GM23338 (cell line): ENCODE data around the gene ART1. TPM values are rescaled to one million over a fixed set of nuclear protein-coding genes. Genes with fewer than 3 reads are reported as not detected.

ENCODE experiments used
- ATAC-seq: fragments of 200-7000 bp; cut with Tn5 transposase; 3 replicates; pipeline ENCODE4 v1.9.1; 2020
- DNase-seq: peaks from one replicate; pipeline ENCODE4 v3.0.0-alpha.2; 2015; ENCODE audit warnings: low spot score
- H2AFZ ChIP-seq: fragments of 200-600 bp; sonication (generic); 2 replicates; pipeline ENCODE4 v1.8.0; 2016; ENCODE audit warnings: antibody characterized with exemption, mild to moderate bottlenecking, moderate library complexity
- H3F3A ChIP-seq: fragments of 200-600 bp; sonication (generic); replicated peaks from 2 replicates; pipeline ENCODE4 v1.8.0; 2017; ENCODE audit warnings: antibody characterized with exemption, mixed run types, low read depth
- H3K27ac ChIP-seq: fragments of 200-600 bp; sonication (generic); 2 replicates; pipeline ENCODE4 v1.6.1; 2016; ENCODE audit warnings: low read depth
- H3K27me3 ChIP-seq: fragments of 200-600 bp; sonication (generic); 2 replicates; pipeline ENCODE4 v1.8.0; 2016; ENCODE audit warnings: mild to moderate bottlenecking, mixed run types, moderate library complexity; ENCODE audit not compliant: insufficient read depth
- H3K36me3 ChIP-seq: fragments of 200-600 bp; sonication (generic); 2 replicates; pipeline ENCODE4 v1.8.0; 2016; ENCODE audit warnings: mild to moderate bottlenecking; ENCODE audit not compliant: insufficient read depth
- H3K4me1 ChIP-seq: fragments of 200-600 bp; sonication (generic); 2 replicates; pipeline ENCODE4 v1.8.0; 2016; ENCODE audit warnings: mild to moderate bottlenecking, moderate library complexity; ENCODE audit not compliant: insufficient read depth
- H3K4me2 ChIP-seq: fragments of 200-600 bp; sonication (generic); 2 replicates; pipeline ENCODE4 v1.7.1; 2017; ENCODE audit warnings: mixed run types
- H3K4me3 ChIP-seq: fragments of 200-600 bp; sonication (generic); 2 replicates; pipeline ENCODE4 v1.6.1; 2016; ENCODE audit warnings: mixed run types
- H3K79me2 ChIP-seq: fragments of 200-600 bp; sonication (generic); replicated peaks from 2 replicates; pipeline ENCODE4 v1.8.0; 2017; ENCODE audit warnings: mild to moderate bottlenecking; ENCODE audit not compliant: insufficient read depth
- H3K9me2 ChIP-seq: fragments of 200-600 bp; sonication (generic); 2 replicates; pipeline ENCODE4 v1.8.0; 2017; ENCODE audit not compliant: insufficient read depth
- H4K20me1 ChIP-seq: fragments of 200-600 bp; sonication (generic); replicated peaks from 2 replicates; pipeline ENCODE4 v1.8.0; 2017; ENCODE audit warnings: mild to moderate bottlenecking; ENCODE audit not compliant: insufficient read depth
- H3K27ac Mint-ChIP-seq: 2 replicates; pipeline ENCODE4 v1.8.0; 2020; ENCODE audit warnings: inconsistent platforms, mild to moderate bottlenecking, moderate library complexity, mixed read lengths
- H3K27me3 Mint-ChIP-seq: 3 replicates; pipeline ENCODE4 v1.8.0; 2022; ENCODE audit warnings: low read depth, mild to moderate bottlenecking, moderate library complexity, mixed read lengths, inconsistent platforms; ENCODE audit not compliant: insufficient read depth, poor library complexity
- H3K36me3 Mint-ChIP-seq: 3 replicates; pipeline ENCODE4 v1.8.0; 2021; ENCODE audit warnings: low read depth, mild to moderate bottlenecking, inconsistent platforms, moderate library complexity, mixed read lengths
- H3K4me1 Mint-ChIP-seq: 3 replicates; pipeline ENCODE4 v1.8.0; 2020; ENCODE audit warnings: mild to moderate bottlenecking, inconsistent platforms, mixed read lengths
- H3K4me3 Mint-ChIP-seq: 3 replicates; pipeline ENCODE4 v1.8.0; 2021; ENCODE audit warnings: moderate library complexity, mild to moderate bottlenecking, inconsistent platforms, mixed read lengths
- H3K9me3 Mint-ChIP-seq: 3 replicates; pipeline ENCODE4 v1.8.0; 2020; ENCODE audit warnings: moderate library complexity, mild to moderate bottlenecking, inconsistent platforms, mixed read lengths
- CREB1 ChIP-seq: fragments of 250-450 bp; sonication (Bioruptor Pico); IDR thresholded peaks from 2 replicates; pipeline ENCODE4 v1.5.0; 2020; ENCODE audit warnings: low read depth, mild to moderate bottlenecking, moderate library complexity
- CTCF ChIP-seq, 2 experiments: fragments of 200-600 bp in 1 of 2; sonication (generic) in 1 of 2; conservative IDR thresholded peaks; 2 replicates each; pipeline versions ENCODE4 v1.5.1 to v1.6.1; 2016 to 2017; ENCODE audit warnings: antibody characterized with exemption in 2 of 2, low read depth in 2 of 2, mild to moderate bottlenecking in 2 of 2, moderate library complexity in 1 of 2
- ETS1 ChIP-seq: IDR thresholded peaks from 2 replicates; pipeline ENCODE4 v1.6.1; 2016; ENCODE audit warnings: antibody characterized with exemption
- EZH2 ChIP-seq: fragments of 200-600 bp; sonication (generic); IDR thresholded peaks from one replicate; pipeline ENCODE4 v1.8.0; 2017; ENCODE audit warnings: antibody characterized with exemption, mild to moderate bottlenecking, low read depth; ENCODE audit not compliant: unreplicated experiment
- EZH2phosphoT487 ChIP-seq: fragments of 200-600 bp; sonication (generic); IDR thresholded peaks from one replicate; pipeline ENCODE4 v1.8.1; 2018; ENCODE audit warnings: antibody characterized with exemption; ENCODE audit not compliant: unreplicated experiment
- JUNB ChIP-seq: IDR thresholded peaks from one replicate; pipeline ENCODE4 v1.6.1; 2016; ENCODE audit warnings: antibody characterized with exemption; ENCODE audit not compliant: unreplicated experiment
- NANOG ChIP-seq: IDR thresholded peaks from 2 replicates; pipeline ENCODE4 v1.6.1; 2016; ENCODE audit warnings: antibody characterized with exemption, borderline replicate concordance
- POLR2AphosphoS5 ChIP-seq: IDR thresholded peaks from 2 replicates; pipeline ENCODE4 v1.6.1; 2016; ENCODE audit warnings: antibody characterized with exemption, low read depth
- REST ChIP-seq: IDR thresholded peaks from one replicate; pipeline ENCODE4 v1.6.1; 2018; ENCODE audit warnings: antibody characterized with exemption; ENCODE audit not compliant: unreplicated experiment
- STAT1 ChIP-seq: IDR thresholded peaks from one replicate; pipeline ENCODE4 v1.6.1; 2016; ENCODE audit warnings: antibody characterized with exemption; ENCODE audit not compliant: unreplicated experiment
- ZNF114 ChIP-seq: fragments of 250-450 bp; sonication (Bioruptor Pico); IDR thresholded peaks from 2 replicates; pipeline ENCODE4 v1.5.0; 2020; ENCODE audit warnings: mild to moderate bottlenecking, moderate library complexity
- ZNF331 ChIP-seq: fragments of 250-450 bp; sonication (Bioruptor Pico); IDR thresholded peaks from 2 replicates; pipeline ENCODE4 v1.5.0; 2020; ENCODE audit warnings: low read depth, mild to moderate bottlenecking, moderate library complexity
- ZNF462 ChIP-seq: fragments of 250-450 bp; sonication (Bioruptor Pico); IDR thresholded peaks from 2 replicates; pipeline ENCODE4 v1.5.0; 2020; ENCODE audit warnings: mild to moderate bottlenecking, moderate library complexity
- polyA plus RNA-seq: library from polyadenylated mRNA; unstranded; fragments of >200 nt; fragmentation: Nextera tagmentation; extraction: Ambion mirVana; gene quantifications from 2 replicates; pipeline ENCODE4 v1.2.1, GENCODE V29; 2016
- total RNA-seq: library from RNA; depleted of rRNA; stranded (reverse); fragments of >200 nt; shearing (Covaris generic); gene quantifications from 2 replicates; pipeline ENCODE4 v1.2.3, GENCODE V29; 2014

ART1 gene
- total and polyA plus RNA-seq, 2 experiments from 2014 or later: not detected

- no peaks in the 10 kb centered on the region for H3K9me3 Mint-ChIP-seq
- ATAC-seq (no peak), DNase-seq (no peak)
- no peak overlapping the region for H3K27ac ChIP-seq
- peaks cover 84% of the 10 kb centered on the region for H3K36me3 Mint-ChIP-seq
- H3K4me1 Mint-ChIP-seq: no peaks in the 10 kb centered on the region
- TF ChIP-seq ZNF114 (CRISPR knock-in tag) (no peak), REST (no peak), CREB1 (no peak), NANOG (no peak), ZNF462 (CRISPR knock-in tag) (no peak), EZH2phosphoT487 (no peak), CTCF (conservative IDR thresholded peaks at IDR 0.05; ENCODE audit: low read depth in 2 of 2) (no peak), POLR2AphosphoS5 (no peak), EZH2 (no peak), ETS1 (no peak), STAT1 (no peak), JUNB (no peak), ZNF331 (CRISPR knock-in tag) (no peak)
- no peak overlapping the region for H3K4me2 ChIP-seq
- no peak overlapping the region for H3K4me3 ChIP-seq
- no peak overlapping the region for H3K27ac Mint-ChIP-seq
- H3F3A ChIP-seq: 0 out of 2 replicates have a peak, but pooled peaks cover 8% of the 10 kb centered on the region
- no peaks in the 10 kb centered on the region for H3K27me3 ChIP-seq
- no peak overlapping the region for H2AFZ ChIP-seq
- peaks cover 18% of the 10 kb centered on the region; the same call in 1 of the 2 replicates for H4K20me1 ChIP-seq
- H3K36me3 ChIP-seq: peaks cover 88% of the 10 kb centered on the region
- no peaks in the 10 kb centered on the region for H3K79me2 ChIP-seq
- H3K27me3 Mint-ChIP-seq: peaks cover 3% of the 10 kb centered on the region
- no peaks in the 10 kb centered on the region for H3K4me1 ChIP-seq
- no peaks in the 10 kb centered on the region for H3K9me2 ChIP-seq
- no peak overlapping the region for H3K4me3 Mint-ChIP-seq
These were observed 38.1 kb downstream of the ART1 start for GRCh38 chr11:3683039-3683438.
